ENCODE measurements around the gene BHLHA15. TPM values are rescaled to one million over a fixed set of nuclear protein-coding genes. Genes with fewer than 3 reads are reported as not detected.

BHLHA15 gene
- total and polyA plus RNA-seq, 10 donors, result 0.11 to 40.7 (median 5.2) TPM; not detected in 1

DNA sequence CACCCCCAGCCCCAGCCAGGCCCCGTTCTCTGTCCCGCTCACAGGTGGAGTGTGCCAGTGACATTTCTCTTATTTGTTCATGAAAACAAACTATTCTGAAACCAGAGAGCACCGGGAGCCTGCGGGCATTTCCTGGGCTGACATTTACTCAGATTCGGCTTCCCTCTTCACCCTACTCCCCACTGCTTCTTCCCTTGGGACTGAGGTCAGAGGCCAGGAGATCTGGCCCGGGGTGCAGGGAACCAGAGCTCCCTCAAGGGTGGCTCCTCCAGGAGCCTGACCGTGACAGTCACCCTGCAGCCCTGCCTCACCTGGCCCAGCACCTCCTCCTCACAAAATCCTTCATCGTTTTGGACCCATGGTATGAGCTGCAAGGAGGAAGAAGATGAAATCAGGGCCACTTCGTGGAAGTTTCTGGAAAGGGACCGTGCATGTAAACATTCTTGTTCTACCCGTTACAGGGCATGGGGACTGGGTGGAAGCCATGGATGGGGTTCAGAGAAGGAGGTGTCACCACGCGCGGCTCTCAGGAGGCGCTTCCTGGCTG, 12.2 kb downstream of the BHLHA15 start:
- 82 to 93% (median 88%) methylated on average over 14 to 15 of the region's 15 CpGs for WGBS, 5 donors
- no peaks in the 10 kb centered on the region for H3K27me3 ChIP-seq (replicated peaks in 1 of 7)
- no peak overlapping the region for H3K27ac ChIP-seq
- DNase-seq, result peak; percentile 47
- H3K4me3 ChIP-seq, result no peak overlapping the region
- H3K4me1 ChIP-seq, result peaks cover 0 to 21% (median 4%) of the 10 kb centered on the region in 6 donors
- intact Hi-C loops (cut with DNase I; ENCODE audit: low total_unique reads), result no loop called here
- no peaks in the 10 kb centered on the region for H3K9me3 ChIP-seq
- TF ChIP-seq POLR2AphosphoS5 (IDR thresholded peaks at IDR 0.05), result no peak
- no peak for TF ChIP-seq POLR2A (IDR thresholded peaks at IDR 0.05)
- TF ChIP-seq, protein P1, sequence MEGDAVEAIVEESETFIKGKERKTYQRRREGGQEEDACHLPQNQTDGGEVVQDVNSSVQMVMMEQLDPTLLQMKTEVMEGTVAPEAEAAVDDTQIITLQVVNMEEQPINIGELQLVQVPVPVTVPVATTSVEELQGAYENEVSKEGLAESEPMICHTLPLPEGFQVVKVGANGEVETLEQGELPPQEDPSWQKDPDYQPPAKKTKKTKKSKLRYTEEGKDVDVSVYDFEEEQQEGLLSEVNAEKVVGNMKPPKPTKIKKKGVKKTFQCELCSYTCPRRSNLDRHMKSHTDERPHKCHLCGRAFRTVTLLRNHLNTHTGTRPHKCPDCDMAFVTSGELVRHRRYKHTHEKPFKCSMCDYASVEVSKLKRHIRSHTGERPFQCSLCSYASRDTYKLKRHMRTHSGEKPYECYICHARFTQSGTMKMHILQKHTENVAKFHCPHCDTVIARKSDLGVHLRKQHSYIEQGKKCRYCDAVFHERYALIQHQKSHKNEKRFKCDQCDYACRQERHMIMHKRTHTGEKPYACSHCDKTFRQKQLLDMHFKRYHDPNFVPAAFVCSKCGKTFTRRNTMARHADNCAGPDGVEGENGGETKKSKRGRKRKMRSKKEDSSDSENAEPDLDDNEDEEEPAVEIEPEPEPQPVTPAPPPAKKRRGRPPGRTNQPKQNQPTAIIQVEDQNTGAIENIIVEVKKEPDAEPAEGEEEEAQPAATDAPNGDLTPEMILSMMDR (IDR thresholded peaks at IDR 0.05 in 8 of 11, conservative IDR thresholded peaks at IDR 0.05 in 3 of 11), result no peak
- H3K36me3 ChIP-seq, result peaks cover 0 to 96% (median 60%) of the 10 kb centered on the region in 6 donors

DNA sequence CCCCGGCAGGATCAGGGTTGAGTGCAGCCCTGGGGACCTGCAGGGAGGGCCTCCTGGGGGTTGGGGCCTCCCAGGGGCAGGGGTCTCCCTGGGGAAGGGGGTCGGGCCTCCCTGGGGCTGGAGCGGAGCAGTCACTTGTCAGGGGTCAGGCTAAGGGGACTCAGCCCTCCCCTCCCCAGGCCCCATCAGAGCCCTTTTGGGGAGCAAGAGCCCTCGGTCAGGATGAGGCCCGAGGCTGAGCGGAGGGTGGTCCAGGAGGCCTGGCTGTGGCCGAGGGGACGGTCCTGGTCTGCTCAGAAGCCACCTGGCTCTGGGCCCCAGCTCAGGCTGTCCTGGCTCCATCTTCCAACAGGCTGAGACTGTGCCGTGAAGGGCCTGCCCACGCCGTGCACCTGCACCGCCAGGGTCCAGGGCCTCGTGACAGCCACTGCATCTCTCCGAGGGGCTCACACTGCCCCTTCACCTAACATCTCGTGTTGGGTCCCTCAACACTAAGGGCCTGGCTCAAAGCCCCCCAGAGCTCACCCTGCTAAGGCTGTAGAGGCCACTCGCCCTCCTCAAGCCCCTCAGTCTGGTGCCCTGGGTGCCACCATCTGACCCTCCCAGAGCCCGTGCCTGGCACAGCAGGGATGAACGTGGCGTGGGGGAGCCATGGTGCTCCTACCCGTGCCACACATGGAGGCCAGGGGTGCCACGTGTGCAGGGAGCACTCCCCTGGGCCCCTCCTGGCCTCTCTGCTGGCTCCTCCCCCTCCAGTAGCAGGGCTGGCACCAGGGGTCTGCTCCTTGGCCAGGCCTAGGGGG, 12.9 kb downstream of the BHLHA15 start:
- intact Hi-C loops (cut with DNase I; ENCODE audit: low total_unique reads), result no loop called here
- 87 to 94% (median 92%) methylated on average over 14 to 21 of the region's 21 CpGs for WGBS, 5 donors
- DNase-seq, result peak; percentile 69
- Histone ChIP-seq H3K4me1 (peaks cover 0 to 14% (median 2%) of the 10 kb centered on the region in 6 donors), H3K36me3 (peaks cover 0 to 100% (median 66%) of the 10 kb centered on the region in 6 donors), H3K4me3 (no peak overlapping the region), H3K27me3 (replicated peaks in 1 of 7) (no peaks in the 10 kb centered on the region), H3K9me3 (no peaks in the 10 kb centered on the region), H3K27ac (no peak overlapping the region)
- TF ChIP-seq POLR2AphosphoS5 (IDR thresholded peaks at IDR 0.05) (peak in 1 of 3 donors; percentile 27), POLR2A (IDR thresholded peaks at IDR 0.05) (no peak)
- TF ChIP-seq, protein P1 (IDR thresholded peaks at IDR 0.05 in 8 of 11, conservative IDR thresholded peaks at IDR 0.05 in 3 of 11), result no peak

DNA sequence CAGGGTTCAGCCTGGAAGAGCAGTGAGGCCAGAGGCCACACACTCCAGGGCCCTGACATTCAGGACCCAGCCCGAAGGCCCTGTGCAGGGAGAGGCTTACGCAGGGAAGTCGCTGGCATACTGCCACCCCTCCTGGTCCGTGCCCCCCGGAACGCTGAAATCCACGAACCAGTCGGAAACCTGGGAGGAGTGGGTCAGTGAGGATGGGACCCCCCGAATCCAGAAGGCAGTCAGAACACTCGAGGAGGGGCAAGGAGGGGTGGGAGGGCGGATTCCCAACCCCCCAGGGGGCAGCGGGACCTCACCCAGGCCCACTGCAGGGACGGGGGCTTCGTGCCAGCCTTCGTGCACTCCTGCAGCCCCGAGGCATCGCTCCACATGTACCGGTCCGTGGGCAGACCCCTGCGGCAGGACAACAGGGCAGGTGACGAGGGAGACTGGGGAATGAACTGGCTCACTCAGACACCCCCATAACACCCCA, 13.5 kb downstream of the BHLHA15 start:
- 93 to 97% (median 95%) methylated on average over 10 to 21 of the region's 21 CpGs for WGBS, 5 donors
- no peaks in the 10 kb centered on the region for H3K9me3 ChIP-seq
- no peak overlapping the region for H3K4me3 ChIP-seq
- TF ChIP-seq POLR2AphosphoS5 (IDR thresholded peaks at IDR 0.05) (no peak), POLR2A (IDR thresholded peaks at IDR 0.05) (no peak)
- TF ChIP-seq, protein P1 (IDR thresholded peaks at IDR 0.05 in 8 of 11, conservative IDR thresholded peaks at IDR 0.05 in 3 of 11), result no peak
- H3K36me3 ChIP-seq, result peaks cover 0 to 100% (median 69%) of the 10 kb centered on the region in 6 donors
- no peak for DNase-seq
- H3K27ac ChIP-seq, result no peak overlapping the region
- intact Hi-C loops (cut with DNase I; ENCODE audit: low total_unique reads), result no loop called here
- H3K4me1 ChIP-seq, result peaks cover 0 to 11% (median 0%) of the 10 kb centered on the region in 6 donors
- no peaks in the 10 kb centered on the region for H3K27me3 ChIP-seq (replicated peaks in 1 of 7)

Measured in spleen (tissue), 11 donors.